Activated B cell treated with CpG ODN at 0.5 μM for 24 hours (primary cell): Measurements from ENCODE around the gene ROR1. TPM values are rescaled to one million over a fixed set of nuclear protein-coding genes. Genes with fewer than 3 reads are reported as not detected.

Experiments used
- ATAC-seq: fragments of 200-7000 bp; cut with Tn5 transposase; one replicate; pipeline ENCODE4 v1.10.0; 2021; ENCODE audit warnings: low read depth, mild to moderate bottlenecking, moderate library complexity
- CTCF ChIA-PET: fragments of 350-600 bp; sonication (Branson Sonifier 250); formaldehyde crosslinking; loops from one replicate; lab custom pipeline; 2021; ENCODE audit warnings: antibody characterized with exemption; lab: Charles Lee
- POLR2A ChIA-PET: fragments of 350-600 bp; sonication (Branson Sonifier 250); formaldehyde crosslinking; loops from one replicate; lab custom pipeline; 2021; ENCODE audit warnings: antibody characterized with exemption; lab: Charles Lee
- DNase-seq: peaks from one replicate; pipeline ENCODE4 v3.0.0; 2022
- H3K27ac Mint-ChIP-seq: one replicate; pipeline ENCODE4 v1.8.0; 2020; ENCODE audit warnings: mixed read lengths
- H3K27me3 Mint-ChIP-seq: one replicate; pipeline ENCODE4 v1.8.0; 2021; ENCODE audit warnings: mixed read lengths
- H3K36me3 Mint-ChIP-seq: one replicate; pipeline ENCODE4 v1.8.0; 2021; ENCODE audit warnings: low read depth, mixed read lengths
- H3K4me1 Mint-ChIP-seq: one replicate; pipeline ENCODE4 v1.8.0; 2021; ENCODE audit warnings: mixed read lengths
- H3K4me3 Mint-ChIP-seq: one replicate; pipeline ENCODE4 v1.8.0; 2020; ENCODE audit warnings: mild to moderate bottlenecking, mixed read lengths
- H3K9me3 Mint-ChIP-seq: one replicate; pipeline ENCODE4 v1.8.0; 2020; ENCODE audit warnings: mixed read lengths
- CTCF ChIP-seq: fragments of 200-600 bp; IDR thresholded peaks from one replicate; pipeline ENCODE4 v1.8.0; 2022; ENCODE audit warnings: antibody characterized with exemption, mild to moderate bottlenecking
- intact Hi-C: fragments of 100-400 bp; cut with micrococcal nuclease; formaldehyde crosslinking; loops from one replicate; pipeline ENCODE4 v1.15.1; 2024
- total RNA-seq: library from RNA; stranded (reverse); gene quantifications from 2 replicates; pipeline ENCODE4 v1.2.3, GENCODE V29; 2022

ROR1 gene
- total RNA-seq, 1 donor from 2014 or later: 2.2 TPM

GRCh38 chr1:63896755-63897154 is 122.9 kb downstream of the ROR1 start:
- H3K4me1 Mint-ChIP-seq: peaks cover 22% of the 10 kb centered on the region

GRCh38 chr1:63898428-63899196 is 124.8 kb downstream of the ROR1 start:
- H3K4me3 Mint-ChIP-seq: no peak overlapping the region
- TF ChIP-seq CTCF: no peak
- H3K27me3 Mint-ChIP-seq: peaks cover 25% of the 10 kb centered on the region
- no peaks in the 10 kb centered on the region for H3K36me3 Mint-ChIP-seq
- DNase-seq (no peak), ATAC-seq (no peak)
- H3K4me1 Mint-ChIP-seq: peaks cover 3% of the 10 kb centered on the region
- ChIA-PET CTCF (no interaction called here), POLR2A (no interaction called here)
- H3K9me3 Mint-ChIP-seq: peaks cover 5% of the 10 kb centered on the region
- intact Hi-C loops: loop anchor here (10.0 kb wide), 1 partner anchor 1084 kb away; no protein-coding TSS in a partner anchor
- no peak overlapping the region for H3K27ac Mint-ChIP-seq

More at GRCh38 chr1:63896755-63897154, 122.9 kb downstream of the ROR1 start:
- H3K27me3 Mint-ChIP-seq: peaks cover 22% of the 10 kb centered on the region
- intact Hi-C loops: loop anchor here (10.0 kb wide), 1 partner anchor 1082 kb away; no protein-coding TSS in a partner anchor
- no peak overlapping the region for H3K27ac Mint-ChIP-seq
- no peak overlapping the region for H3K4me3 Mint-ChIP-seq
- TF ChIP-seq CTCF: no peak
- ChIA-PET CTCF (no interaction called here), POLR2A (no interaction called here)
- ATAC-seq: no peak
- H3K9me3 Mint-ChIP-seq: peaks cover 5% of the 10 kb centered on the region
- no peaks in the 10 kb centered on the region for H3K36me3 Mint-ChIP-seq
- no peak for DNase-seq

GRCh38 chr1:63901094-63901493 is 127.3 kb downstream of the ROR1 start:
- no peak overlapping the region for H3K27ac Mint-ChIP-seq
- H3K36me3 Mint-ChIP-seq: no peaks in the 10 kb centered on the region
- peaks cover 2% of the 10 kb centered on the region for H3K9me3 Mint-ChIP-seq
- DNase-seq (no peak), ATAC-seq (no peak)
- no peak overlapping the region for H3K4me3 Mint-ChIP-seq
- peaks cover 7% of the 10 kb centered on the region for H3K4me1 Mint-ChIP-seq
- peaks cover 24% of the 10 kb centered on the region for H3K27me3 Mint-ChIP-seq
- intact Hi-C loops: no loop called here
- POLR2A ChIA-PET: no interaction called here
- TF ChIP-seq CTCF: no peak
- CTCF ChIA-PET: interaction anchor here (1.1 kb wide), 1 partner anchor 14 kb away, joined by 3 read pairs; no protein-coding TSS in a partner anchor

- POLR2A ChIA-PET: no interaction called here
- H3K4me1 Mint-ChIP-seq: peaks cover 7% of the 10 kb centered on the region
- H3K4me3 Mint-ChIP-seq: no peak overlapping the region
- H3K36me3 Mint-ChIP-seq: no peaks in the 10 kb centered on the region
- H3K27me3 Mint-ChIP-seq: peaks cover 21% of the 10 kb centered on the region
- no peaks in the 10 kb centered on the region for H3K9me3 Mint-ChIP-seq
- H3K27ac Mint-ChIP-seq: no peak overlapping the region
- TF ChIP-seq CTCF: no peak
- CTCF ChIA-PET: no interaction called here
- DNase-seq (no peak), ATAC-seq (no peak)
- intact Hi-C loops: no loop called here
These were observed 129.2 kb downstream of the ROR1 start for GRCh38 chr1:63902844-63903589.
